Umbilical cord (tissue), 1 donor: ENCODE measurements around the gene IFT122. TPM values are rescaled to one million over a fixed set of nuclear protein-coding genes. Genes with fewer than 3 reads are reported as not detected.

ENCODE experiments used
- total RNA-seq: library from RNA; depleted of rRNA; stranded (reverse); fragments of >200 nt; gene quantifications from one replicate; pipeline ENCODE4 v1.2.3, GENCODE V29; 2014; ENCODE audit warnings: low replicate concordance; ENCODE audit not compliant: insufficient read depth

IFT122 gene
- total RNA-seq, 1 donor from 2014 or later, result 32.0 TPM

Other genes starting within 250 kb of the IFT122 start
- gene COPG1, start 190.6 kb upstream of the IFT122 start, total RNA-seq, result 139 TPM
- 3.4 TPM for gene HMCES, start 161.4 kb upstream of the IFT122 start, total RNA-seq
- 1.4 TPM for gene EFCAB12, start 11.6 kb upstream of the IFT122 start, total RNA-seq
- 16.4 TPM for gene MBD4, start 276 bp upstream of the IFT122 start, total RNA-seq
- gene RHO, start 88.4 kb downstream of the IFT122 start, total RNA-seq, result not detected
- gene H1-8, start 103.0 kb downstream of the IFT122 start, total RNA-seq, result not detected
- gene PLXND1, start 166.5 kb downstream of the IFT122 start, total RNA-seq, result 108 TPM